Upper lobe of left lung (tissue), 4 donors: ENCODE measurements around the gene TMEM161A.

Source experiments
- POLR2A ChIP-seq, 4 donors: fragments of 450-650 bp; IDR thresholded peaks; one replicate each; pipeline ENCODE4 v1.5.1; 2016 to 2017; ENCODE audit warnings: antibody characterized with exemption in 4 of 4, mild to moderate bottlenecking in 2 of 4
- POLR2AphosphoS5 ChIP-seq, 2 donors: sonication (generic); formaldehyde crosslinking; IDR thresholded peaks; one replicate each; pipeline ENCODE4 v1.5.1; 2017; ENCODE audit warnings: antibody characterized with exemption in 2 of 2
- TF ChIP-seq, protein P1 (sequence below), 6 experiments: fragments of 450-650 bp in 4 of 6; fragments of 200-600 bp in 2 of 6; sonication (generic) in 2 of 6; IDR thresholded peaks; one replicate each; pipeline ENCODE4 v1.5.1; 2016 to 2019; ENCODE audit warnings: antibody characterized with exemption in 6 of 6

DNA sequence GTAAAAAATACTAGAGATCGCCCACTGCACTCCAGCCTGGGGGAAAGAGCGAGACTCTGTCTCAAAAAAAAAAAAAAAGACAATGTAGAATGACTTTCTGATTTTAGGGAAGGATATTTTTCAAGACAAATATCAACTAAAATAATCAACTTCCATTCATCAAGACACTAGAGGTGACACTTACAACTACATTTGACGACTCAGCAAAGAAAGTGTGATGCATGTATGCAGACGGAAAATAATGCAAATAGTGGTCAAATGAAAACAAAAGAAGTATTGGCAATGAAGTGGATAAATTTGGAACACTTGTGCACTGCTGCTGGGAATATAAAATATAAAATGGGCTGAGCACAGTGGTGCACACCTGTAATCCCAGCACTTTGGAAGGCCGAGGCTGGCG is 12.2 kb downstream of the TMEM161A start:
- TF ChIP-seq, protein P1, sequence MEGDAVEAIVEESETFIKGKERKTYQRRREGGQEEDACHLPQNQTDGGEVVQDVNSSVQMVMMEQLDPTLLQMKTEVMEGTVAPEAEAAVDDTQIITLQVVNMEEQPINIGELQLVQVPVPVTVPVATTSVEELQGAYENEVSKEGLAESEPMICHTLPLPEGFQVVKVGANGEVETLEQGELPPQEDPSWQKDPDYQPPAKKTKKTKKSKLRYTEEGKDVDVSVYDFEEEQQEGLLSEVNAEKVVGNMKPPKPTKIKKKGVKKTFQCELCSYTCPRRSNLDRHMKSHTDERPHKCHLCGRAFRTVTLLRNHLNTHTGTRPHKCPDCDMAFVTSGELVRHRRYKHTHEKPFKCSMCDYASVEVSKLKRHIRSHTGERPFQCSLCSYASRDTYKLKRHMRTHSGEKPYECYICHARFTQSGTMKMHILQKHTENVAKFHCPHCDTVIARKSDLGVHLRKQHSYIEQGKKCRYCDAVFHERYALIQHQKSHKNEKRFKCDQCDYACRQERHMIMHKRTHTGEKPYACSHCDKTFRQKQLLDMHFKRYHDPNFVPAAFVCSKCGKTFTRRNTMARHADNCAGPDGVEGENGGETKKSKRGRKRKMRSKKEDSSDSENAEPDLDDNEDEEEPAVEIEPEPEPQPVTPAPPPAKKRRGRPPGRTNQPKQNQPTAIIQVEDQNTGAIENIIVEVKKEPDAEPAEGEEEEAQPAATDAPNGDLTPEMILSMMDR (IDR thresholded peaks at IDR 0.05): no peak
- TF ChIP-seq POLR2A (IDR thresholded peaks at IDR 0.05): no peak
- no peak for TF ChIP-seq POLR2AphosphoS5 (IDR thresholded peaks at IDR 0.05)
